NCI-H510A (cell line): ENCODE data around the gene HUNK.
"Not testable (repeated sequence)": the region's sequence is repeated elsewhere in the genome, so short reads cannot be mapped to it uniquely, and the experiment has no call there.

Experiments used
- DNase-seq: peaks from one replicate; lab custom pipeline; 2025; lab: John Stamatoyannopoulos, UW

Gene HUNK

DNA sequence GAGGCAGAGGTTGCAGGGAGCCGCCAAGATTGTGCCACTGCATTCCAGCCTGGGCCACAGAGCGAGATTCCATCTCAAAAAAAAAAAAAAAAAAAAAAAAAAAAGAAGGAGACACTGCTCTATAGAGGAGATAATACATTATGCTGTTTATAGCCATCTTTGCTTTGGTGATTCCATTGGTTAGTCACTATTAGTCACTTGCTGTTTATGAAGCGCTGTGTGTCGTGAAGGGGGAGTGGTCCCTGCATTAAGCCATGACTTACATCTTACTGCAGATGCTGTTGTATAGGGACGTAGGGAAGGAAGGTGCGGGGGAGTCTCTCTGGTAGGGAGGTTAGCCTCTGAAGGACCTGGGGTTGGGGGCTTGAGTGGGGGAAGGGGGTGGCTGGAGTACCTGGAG is 48.3 kb downstream of the HUNK start:
- DNase-seq: no peak

DNA sequence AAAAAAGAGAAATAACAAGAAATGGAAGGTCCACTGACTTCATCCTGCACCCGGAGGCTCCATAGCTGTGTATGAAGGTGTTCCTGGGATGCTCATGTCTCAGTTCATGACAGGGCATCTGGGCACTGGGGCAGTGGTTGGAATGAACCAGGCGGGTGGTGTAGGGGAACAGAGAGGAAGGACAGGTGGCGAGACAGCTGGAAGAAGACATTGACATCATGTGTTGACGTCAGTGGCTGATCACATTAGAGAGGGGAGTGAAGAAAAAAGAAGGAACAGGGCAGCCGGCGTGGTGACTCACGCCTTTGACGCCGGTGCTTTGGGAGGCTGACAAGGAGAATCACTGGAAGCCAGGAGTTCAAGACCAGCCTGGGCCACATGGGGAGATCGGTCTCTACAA is 50.1 kb downstream of the HUNK start:
- DNase-seq: no peak

DNA sequence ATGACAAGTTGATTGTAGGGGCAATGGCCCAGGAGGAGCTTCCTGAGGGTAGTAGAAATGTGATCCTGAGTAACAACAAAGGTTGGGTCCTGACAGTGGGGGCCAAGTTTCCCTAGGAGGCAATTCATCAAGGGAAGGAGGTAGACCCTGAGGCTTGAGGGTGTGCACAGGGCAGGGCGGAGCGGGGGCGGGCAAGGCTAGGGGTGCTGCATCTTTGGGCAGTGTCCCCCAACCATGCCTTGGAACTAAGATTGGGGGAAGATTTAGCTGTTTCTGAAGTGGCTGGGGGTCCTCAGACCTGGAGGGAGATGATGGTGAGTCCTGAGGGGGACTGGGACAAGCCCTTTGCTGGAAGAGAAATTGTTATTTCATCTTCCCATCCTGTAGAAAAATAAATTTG is 50.9 kb downstream of the HUNK start:
- DNase-seq: no peak

DNA sequence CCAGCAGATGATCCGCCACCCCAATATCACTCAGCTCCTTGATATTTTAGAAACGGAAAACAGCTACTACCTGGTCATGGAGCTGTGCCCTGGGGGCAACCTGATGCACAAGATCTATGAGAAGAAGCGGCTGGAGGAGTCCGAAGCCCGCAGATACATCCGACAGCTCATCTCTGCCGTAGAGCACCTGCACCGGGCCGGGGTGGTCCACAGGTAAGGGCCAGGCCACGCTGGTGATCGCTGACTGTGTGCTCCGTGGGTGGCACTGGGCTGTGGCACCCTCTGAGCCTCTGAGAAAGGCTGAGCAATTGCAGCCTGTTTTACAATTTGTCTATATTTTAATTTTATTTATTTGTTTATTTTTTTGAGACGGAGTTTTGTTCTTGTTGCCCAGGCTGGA is 51.7 kb downstream of the HUNK start:
- DNase-seq: no peak

DNA sequence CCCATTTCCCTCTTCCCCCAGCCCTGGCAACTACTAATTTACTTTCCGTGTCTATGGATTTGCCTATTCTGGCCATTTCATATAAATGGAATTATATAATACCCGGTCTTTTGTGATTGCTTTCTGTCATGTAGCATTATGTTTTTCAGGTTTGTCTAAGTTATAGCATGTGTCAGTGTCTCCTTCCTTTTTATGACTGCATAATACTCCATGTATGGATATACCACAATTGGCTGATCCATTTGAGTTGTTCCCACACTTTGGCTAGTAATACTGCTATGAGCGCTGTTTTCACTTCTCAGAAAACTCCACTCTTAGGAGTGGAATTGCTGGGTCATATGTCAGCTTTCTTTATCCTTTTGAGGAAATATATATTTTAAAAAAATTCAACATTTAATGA is 53.7 kb downstream of the HUNK start:
- no peak for DNase-seq

DNA sequence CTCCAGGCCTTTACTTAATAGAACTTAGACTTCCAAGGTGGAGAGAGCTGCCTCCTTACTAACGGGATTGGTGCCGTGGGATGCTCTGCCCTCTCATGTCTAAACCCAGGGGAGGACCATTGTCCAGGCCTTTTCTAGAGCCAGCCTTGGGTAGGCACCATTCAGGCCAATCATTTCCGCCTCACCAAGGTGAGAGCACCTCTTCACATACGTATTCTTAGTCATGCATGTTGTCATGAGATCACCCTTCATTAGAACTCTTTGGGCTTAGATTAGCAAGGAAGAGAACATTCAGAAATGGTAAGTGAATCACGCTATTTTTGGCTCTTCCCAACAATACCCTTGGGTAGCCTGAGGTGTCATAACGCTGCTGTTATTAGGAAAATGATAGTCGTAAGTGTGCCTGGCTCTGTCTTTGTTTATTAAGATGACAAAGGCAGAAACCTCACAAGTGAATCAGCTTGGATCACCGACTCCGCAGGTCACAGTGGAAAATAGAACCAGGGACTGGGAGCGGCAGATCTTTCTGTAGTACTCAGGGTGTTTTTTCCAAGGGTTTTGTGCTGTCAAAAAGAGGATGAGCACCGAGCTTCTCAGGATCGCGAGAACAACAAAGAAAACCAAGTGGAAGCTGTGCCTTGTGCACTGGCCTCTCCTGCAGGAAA is 55.0 kb downstream of the HUNK start:
- DNase-seq: no peak

DNA sequence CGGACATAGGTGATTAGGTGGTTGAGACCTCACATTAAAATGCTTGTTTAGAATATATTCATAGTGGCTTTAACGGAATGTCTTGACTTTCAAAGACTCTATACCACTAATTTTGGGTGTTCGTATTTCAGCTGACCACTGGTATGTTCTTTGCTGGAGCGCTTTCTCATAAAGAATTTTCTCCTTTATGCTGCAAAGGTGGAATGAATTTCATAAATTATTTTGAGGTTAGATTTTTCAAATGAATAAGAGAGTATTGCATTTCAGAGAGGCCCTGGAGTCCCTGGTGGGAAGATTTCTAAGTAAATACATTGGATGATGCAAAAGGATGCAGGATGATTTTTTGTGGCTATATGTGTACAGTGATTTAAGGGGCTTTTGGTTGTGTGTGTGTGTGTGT is 55.8 kb downstream of the HUNK start:
- DNase-seq: no peak

DNA sequence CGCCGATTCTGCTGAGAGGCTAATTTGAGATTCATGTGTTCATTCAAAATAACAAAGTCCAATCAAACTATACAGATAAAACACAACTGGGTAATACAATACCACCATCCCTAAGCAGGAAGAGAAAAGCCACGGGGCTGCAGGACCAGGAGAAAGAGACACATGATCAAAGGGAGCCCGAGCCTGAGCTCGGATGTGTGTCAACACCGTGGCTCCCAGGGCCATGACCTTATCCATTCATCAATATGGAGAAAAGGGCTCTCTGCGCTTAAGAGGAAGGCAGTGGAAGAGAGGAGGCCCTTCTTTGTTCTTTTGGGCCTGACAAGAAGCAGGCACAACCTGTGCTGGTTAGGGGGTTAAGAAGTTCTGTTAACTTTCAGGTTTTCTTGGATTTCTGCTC is 56.7 kb downstream of the HUNK start:
- peak; percentile 88 for DNase-seq

DNA sequence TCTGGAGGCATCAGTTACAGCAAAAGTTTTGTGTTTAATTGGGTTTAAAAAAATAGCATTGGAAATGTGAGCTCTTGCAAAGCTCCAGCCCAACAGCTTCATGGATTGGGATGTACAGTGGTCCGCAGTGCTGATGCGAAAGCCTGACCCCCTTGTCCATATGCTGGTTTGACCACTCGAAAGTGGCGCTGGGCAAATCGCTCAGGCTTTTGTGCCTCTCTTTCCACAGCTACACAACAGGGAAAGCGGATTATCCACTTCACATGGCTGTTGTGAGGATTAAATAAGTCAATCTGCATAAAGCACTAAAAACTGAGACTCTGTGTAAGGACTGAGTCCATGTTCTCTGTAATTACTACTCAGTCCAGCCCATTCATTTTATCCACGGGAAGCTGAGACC is 57.2 kb downstream of the HUNK start:
- no peak for DNase-seq

DNA sequence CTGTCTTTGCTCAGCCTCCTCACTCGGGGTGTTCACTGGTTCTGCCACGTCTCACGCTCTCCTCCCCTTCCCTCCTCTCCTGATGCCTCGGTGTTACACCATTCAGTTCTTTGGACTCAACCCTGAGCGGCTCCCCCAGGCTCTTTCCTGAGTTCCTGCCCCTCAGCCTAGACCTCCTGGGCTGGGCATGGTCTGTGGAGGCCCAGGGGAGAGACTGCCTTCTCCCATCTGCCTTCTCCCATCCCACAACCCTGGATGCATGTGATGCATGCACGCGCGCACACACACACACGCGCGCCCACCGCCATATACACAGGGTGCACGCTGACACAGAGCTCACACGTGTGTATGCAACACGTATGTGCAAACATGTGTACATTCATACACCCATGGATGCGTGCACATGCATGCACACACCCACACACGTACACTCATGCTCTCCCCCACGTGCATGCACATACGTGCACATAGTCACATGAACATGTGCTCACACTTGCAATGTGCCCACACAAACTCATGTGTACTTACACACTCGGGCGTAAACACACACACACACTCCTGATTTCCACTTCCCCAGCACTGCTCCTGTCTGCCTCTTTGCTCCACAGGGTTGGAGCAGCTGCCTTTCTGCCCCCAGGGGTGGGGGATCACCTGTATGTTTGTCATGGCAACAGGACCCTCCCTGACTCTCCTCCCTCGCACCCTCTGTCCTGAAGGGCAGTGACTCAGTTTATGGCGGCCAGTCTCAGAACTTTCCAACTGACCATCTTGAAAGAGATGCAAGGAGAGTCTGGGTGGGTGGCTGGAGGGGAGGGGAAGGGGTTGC is 59.0 kb downstream of the HUNK start:
- no peak for DNase-seq

DNA sequence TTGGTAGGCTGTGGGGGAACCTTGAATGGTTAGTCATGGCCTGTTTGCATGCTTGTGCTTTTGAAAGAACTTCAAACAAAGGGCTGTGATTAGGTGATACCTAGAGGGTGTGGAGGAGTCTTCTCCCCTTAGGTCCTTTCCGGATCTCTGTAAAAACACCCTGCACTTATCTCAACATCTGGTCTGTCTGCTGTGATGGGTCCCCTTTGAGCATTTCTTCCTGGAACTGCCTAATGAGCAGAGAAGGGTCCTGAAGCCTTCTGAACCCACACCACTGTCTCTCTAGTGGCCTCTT is 59.6 kb downstream of the HUNK start:
- DNase-seq: no peak

DNA sequence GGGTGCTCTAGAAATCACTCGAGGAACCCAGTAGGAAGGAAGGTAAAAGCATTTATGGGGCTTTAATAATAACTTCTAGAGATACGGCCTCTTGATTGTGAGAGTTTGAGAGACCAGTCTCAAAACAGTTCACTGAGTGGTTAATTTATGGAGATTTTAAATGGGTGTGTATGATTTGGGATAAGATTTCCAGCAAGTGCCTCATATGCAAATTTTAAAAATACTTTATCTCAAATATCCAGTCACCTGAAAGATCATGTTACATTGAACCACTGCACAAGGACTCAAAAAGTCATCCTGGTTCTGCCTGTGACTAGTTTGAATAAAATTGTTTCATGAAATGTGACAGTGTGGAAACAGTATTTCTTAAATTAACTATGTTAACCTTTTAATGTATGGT is 64.5 kb downstream of the HUNK start:
- DNase-seq: no peak

DNA sequence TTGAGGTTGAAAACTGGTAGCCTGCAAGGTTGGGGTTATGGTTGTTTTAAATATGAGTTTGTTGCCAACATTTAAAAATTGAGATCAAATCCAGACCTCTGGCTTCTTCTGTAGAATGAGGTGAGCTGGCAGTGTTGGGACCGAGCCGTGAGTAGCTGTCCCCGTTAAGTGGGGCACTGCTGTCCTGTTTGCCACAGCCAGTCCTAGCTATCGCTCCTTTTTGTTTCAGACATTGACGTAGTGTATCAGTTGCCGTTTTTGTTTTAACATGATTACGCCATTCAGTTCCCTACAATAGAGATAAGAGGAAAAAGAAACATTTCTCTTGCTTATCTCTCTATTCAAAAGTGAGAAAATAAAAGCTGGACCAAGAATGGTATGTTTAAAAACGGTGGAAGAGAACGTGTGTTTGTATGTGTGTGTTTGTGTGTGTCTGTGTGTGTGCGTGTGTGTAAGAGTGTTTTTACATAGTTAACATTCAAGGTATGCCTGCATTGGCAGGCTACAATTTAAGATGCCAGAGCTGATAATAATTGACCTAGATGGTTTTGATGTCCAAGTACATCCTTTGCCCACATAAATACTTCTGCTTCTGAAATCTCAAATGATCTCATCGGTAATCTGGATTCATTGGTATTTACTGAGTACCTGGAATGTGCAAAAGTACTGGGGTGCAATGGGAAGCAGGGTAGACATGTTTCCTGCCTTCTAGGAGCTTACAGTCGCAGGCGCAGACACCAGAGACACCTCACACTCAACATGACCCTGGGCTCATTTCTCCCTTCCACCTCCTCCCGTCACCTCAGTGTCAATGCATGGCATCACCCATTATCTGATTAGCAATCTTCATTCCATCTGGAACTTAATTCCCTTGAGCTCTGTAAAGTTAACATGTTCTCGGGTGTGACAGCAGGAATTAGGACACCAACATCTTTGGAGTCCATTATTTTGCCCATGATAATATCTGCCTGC is 65.8 kb downstream of the HUNK start:
- no peak for DNase-seq

DNA sequence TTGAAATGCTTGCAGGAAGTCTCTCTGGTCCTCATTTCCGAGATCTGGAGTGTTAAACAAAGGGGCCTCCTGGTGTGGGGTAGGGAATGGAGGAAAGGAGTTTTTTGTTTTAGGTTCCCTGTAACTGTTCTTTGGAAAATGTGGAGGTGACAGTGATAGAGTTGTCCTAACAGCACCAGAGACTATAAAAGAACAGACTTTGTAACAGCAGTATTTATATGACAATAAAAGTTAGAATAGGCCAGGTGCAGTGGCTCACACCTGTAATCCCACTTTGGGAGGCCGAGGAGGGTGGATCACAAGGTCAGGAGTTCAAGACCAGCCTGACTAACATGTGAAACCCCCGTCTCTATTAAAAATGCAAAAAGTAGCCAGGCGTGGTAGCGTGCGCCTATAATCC is 68.9 kb downstream of the HUNK start:
- DNase-seq: no peak

DNA sequence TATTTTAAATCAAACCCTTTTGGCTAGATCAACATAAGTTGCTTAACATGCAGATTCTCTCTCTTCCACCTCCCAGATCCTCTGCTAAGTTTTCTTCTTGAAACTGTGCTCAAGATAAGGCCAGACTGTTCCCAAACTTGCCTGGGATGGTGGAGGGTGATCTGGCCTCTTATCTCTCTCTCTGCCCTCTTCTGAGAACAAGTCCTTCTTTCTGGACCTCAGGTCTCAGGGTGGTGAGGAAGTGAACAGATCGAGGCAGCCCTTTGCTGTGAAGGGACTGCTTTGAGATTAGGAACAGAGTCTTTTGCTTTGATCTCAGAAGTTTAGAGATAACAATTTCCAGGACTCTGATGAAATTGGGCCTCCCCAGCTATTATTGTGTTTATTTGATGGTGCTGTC is 70.7 kb downstream of the HUNK start:
- no peak for DNase-seq

DNA sequence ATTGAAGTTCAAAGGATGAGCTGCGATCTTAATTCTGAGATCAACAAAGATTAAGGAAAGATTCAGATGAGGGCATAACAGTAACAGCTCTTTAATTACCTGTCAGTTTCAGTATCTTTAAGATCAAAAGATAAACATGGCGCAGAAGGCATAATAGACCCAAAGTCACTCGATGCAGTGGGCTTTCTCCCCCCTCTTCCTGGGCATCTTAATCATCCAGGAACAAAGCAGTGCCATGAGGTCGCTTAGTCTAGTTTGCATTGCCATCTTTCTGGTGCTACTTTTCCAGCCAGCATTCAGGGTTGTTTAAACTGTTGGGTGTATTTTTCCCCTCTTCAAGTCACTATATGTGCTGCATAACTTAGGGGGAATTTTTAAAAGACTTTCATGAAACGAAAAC is 72.3 kb downstream of the HUNK start:
- no peak for DNase-seq

DNA sequence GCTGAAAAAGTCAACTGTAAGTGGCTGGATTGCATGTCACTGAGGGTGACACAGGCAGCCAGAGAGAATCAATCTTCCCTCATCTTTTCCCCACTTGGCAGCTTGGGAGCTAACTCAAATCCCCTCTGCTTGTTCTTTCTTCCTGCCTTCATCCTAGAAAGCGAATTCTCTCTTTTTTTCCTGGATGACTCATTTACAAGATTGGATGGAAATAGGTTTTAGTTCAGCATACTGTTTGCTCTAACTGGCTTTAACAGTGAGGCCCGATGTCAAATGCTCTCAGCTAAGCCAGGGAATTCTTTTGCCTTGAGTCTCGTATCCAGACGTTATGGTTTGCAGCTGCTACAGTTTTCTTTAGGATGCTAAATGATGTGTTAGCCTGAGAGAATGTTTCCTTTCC is 72.7 kb downstream of the HUNK start:
- DNase-seq: no peak

DNA sequence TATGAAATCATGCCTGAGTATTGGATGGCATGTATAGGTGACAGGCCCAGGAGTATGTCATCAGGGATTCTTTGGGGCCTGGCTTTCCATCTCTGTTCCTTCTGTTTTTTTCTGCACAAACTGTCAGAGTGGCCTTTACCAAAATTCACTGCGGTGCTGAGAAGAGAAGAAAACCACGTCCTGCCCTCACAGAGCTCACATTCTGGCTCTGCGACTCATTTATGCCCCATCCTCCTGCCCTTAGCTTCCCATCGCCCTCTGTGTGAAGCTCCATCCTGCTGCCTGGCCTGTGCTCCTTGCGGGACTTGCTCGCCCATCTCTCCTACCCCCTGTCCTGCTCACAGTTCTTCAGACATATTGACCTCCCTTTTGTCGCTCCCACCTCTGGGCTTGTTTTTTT is 73.4 kb downstream of the HUNK start:
- DNase-seq: no peak

DNA sequence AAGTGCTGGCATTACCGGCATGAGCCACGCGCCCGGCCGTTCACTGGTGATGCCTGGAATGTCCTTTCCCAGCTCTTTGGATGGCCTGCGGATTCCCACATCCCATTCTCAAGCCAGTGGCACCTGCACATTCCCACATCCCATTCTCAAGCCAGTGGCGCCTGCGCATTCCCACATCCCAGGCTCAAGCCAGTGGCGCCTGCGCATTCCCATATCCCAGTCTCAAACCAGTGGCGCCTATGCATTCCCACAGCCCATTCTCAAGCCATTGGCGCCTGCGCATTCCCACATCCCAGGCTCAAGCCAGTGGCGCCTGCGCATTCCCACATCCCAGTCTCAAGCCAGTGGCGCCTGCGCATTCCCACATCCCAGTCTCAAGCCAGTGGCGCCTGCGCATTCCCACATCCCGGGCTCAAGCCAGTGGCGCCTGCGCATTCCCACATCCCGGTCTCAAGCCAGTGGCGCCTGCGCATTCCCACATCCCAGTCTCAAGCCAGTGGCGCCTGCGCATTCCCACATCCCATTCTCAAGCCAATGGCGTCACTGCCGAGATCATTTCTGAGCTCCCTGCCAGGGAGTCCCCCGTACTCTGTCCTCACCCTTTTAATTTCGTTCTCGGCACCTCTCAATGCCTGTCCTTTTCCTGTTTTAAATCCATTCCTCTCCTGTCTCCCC is 74.2 kb downstream of the HUNK start:
- not testable (repeated sequence) for DNase-seq

DNA sequence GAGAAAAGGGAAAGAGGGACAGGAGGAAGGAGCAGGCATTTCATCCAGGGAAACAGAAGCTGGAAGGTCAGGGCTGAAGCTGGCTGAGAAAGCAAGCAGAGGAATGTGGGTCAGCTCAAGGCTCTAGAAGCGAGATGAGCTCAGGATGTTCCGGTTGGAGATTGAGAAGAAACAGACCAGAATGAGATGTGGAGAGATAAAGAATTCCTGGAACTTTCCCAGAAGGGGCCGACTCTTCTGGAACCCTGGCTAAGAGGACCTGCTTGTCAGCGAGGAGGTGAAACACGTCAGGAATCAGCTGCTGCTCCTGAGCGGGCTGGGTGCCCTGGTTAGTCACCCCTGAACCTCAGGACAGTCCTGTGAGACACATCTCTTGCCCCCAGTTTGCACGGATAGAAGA is 75.9 kb downstream of the HUNK start:
- DNase-seq: no peak

DNA sequence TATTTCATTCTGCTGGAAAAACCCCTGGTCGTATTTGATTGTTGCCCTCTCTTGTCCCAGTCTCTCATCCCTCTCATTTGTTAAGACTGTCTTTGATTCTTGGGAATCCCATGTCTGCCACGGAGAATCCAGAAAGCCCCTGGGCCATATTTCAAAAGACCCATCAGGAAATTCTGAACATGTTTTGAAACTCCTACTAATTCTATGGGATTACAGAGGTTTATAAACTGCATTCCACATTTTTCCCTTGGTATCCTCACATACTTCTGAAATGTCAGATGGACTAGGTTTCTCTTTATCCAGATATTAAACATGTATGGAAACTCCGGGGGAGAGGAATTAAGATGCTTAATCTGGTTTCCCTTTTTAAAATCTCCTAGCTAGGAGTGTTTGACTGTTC is 80.0 kb downstream of the HUNK start:
- DNase-seq: no peak

DNA sequence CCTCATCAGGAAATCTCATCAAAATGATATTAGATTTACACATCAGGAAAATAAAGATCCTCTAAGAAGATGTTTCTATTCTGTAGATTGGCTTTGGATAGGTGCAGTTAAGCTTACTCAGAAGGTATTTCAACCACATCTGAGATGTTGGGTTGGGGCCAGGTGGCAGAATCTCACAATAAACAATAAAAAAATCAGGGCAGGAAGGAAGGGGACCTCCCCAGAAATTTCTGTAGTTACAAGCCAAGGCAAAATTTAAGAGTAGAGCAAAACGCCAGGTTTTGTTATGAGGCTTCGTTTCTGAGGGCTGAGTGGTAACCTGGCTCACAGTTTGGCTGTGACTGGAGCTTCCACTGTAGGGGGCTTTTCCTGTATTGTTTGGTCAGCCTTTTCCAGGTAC is 84.8 kb downstream of the HUNK start:
- no peak for DNase-seq
